ENCODE measurements around the gene RMRP.
"Not testable (repeated sequence)": the region's sequence is repeated elsewhere in the genome, so short reads cannot be mapped to it uniquely, and the experiment has no call there.

DNA sequence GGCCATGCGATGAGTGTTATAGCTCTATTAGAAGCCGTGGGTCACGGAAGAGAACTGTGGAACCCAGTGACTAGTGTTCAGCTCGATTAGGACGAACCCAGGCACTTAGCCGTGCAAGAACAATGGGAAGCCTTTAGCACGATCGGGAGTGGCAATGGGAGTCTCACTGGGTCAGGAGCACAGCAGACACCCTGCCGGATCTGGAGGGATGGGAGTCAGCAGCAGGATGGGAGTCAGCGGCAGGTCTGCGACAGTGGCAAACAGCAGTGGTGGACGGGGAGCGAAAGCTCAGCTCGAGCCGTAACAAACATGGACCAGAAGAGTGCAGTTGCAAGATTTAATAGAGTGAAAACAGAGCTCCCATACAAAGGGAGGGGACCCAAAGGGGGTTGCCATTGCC lies 17.4 kb downstream of the RMRP start:
- TF ChIP-seq, protein P1, sequence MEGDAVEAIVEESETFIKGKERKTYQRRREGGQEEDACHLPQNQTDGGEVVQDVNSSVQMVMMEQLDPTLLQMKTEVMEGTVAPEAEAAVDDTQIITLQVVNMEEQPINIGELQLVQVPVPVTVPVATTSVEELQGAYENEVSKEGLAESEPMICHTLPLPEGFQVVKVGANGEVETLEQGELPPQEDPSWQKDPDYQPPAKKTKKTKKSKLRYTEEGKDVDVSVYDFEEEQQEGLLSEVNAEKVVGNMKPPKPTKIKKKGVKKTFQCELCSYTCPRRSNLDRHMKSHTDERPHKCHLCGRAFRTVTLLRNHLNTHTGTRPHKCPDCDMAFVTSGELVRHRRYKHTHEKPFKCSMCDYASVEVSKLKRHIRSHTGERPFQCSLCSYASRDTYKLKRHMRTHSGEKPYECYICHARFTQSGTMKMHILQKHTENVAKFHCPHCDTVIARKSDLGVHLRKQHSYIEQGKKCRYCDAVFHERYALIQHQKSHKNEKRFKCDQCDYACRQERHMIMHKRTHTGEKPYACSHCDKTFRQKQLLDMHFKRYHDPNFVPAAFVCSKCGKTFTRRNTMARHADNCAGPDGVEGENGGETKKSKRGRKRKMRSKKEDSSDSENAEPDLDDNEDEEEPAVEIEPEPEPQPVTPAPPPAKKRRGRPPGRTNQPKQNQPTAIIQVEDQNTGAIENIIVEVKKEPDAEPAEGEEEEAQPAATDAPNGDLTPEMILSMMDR (conservative IDR thresholded peaks at IDR 0.05; ENCODE audit: low read length): not testable (repeated sequence)
- not testable (repeated sequence) for TF ChIP-seq EZH2phosphoT487 (IDR thresholded peaks at IDR 0.05; ENCODE audit: borderline replicate concordance, low read depth, low read length)
